IMR-90 (cell line): ENCODE results near the gene ANKRD53. TPM values are rescaled to one million over a fixed set of nuclear protein-coding genes. Genes with fewer than 3 reads are reported as not detected.

ENCODE experiments used
- ATAC-seq: fragments of 200-7000 bp; cut with Tn5 transposase; 2 replicates; pipeline ENCODE4 v1.9.1; 2020; ENCODE audit warnings: low read depth, mild to moderate bottlenecking, moderate library complexity
- BruUV-seq: library from RNA; stranded (reverse); fragments of 400-500 nt; replicated peaks from 2 replicates; lab custom pipeline; 2021; lab: Mats Ljungman, UMichigan
- CTCF ChIA-PET: fragments of 300-600 bp; formaldehyde crosslinking; extraction: SDS; loops from one replicate; lab custom pipeline; 2021; ENCODE audit warnings: antibody characterized with exemption; lab: Yijun Ruan, JAX
- POLR2A ChIA-PET: fragments of 300-600 bp; sonication (Branson Sonifier 250); formaldehyde crosslinking; loops from one replicate; lab custom pipeline; 2022; ENCODE audit warnings: antibody characterized with exemption; ENCODE audit not compliant: unreplicated experiment; lab: Charles Lee
- DNase-seq: peaks from one replicate; pipeline ENCODE4 v3.0.0; 2013
- H2AFZ ChIP-seq: replicated peaks from 2 replicates; pipeline ENCODE3; 2013; ENCODE audit warnings: low read length, mild to moderate bottlenecking; ENCODE audit not compliant: poor library complexity
- H2AK5ac ChIP-seq: 2 replicates; pipeline ENCODE4 v1.6.1; 2013; ENCODE audit warnings: low read depth, low read length, inconsistent platforms
- H2AK9ac ChIP-seq: replicated peaks from 2 replicates; pipeline ENCODE3; 2013; ENCODE audit warnings: mild to moderate bottlenecking, low read depth, low read length, moderate library complexity; ENCODE audit not compliant: poor library complexity
- H2BK120ac ChIP-seq: 2 replicates; pipeline ENCODE4 v1.6.1; 2013; ENCODE audit warnings: low read depth, low read length, inconsistent platforms
- H2BK15ac ChIP-seq: 3 replicates; pipeline ENCODE4 v1.6.1; 2013; ENCODE audit warnings: low read depth, low read length, inconsistent platforms
- H2BK20ac ChIP-seq: 2 replicates; pipeline ENCODE4 v1.6.1; 2013; ENCODE audit warnings: low read depth, mild to moderate bottlenecking, inconsistent platforms, low read length, moderate library complexity
- H2BK5ac ChIP-seq: 2 replicates; pipeline ENCODE4 v1.6.1; 2013; ENCODE audit warnings: mild to moderate bottlenecking, low read depth, low read length, inconsistent platforms; ENCODE audit not compliant: poor library complexity, severe bottlenecking
- H3K14ac ChIP-seq: replicated peaks from 2 replicates; pipeline ENCODE4 v1.6.1; 2013; ENCODE audit warnings: low read depth, low read length, inconsistent platforms
- H3K18ac ChIP-seq: 2 replicates; pipeline ENCODE4 v1.6.1; 2013; ENCODE audit warnings: low read depth, low read length, control low read depth
- H3K23ac ChIP-seq: 2 replicates; pipeline ENCODE4 v1.6.1; 2013; ENCODE audit warnings: low read depth, low read length, inconsistent platforms
- H3K27ac ChIP-seq: 2 replicates; pipeline ENCODE4 v1.5.1; 2013; ENCODE audit warnings: mild to moderate bottlenecking, control low read depth, low read length; ENCODE audit not compliant: insufficient read depth
- H3K27me3 ChIP-seq: 2 replicates; pipeline ENCODE4 v1.6.1; 2013; ENCODE audit warnings: low read length; ENCODE audit not compliant: control insufficient read depth, insufficient read depth
- H3K36me3 ChIP-seq: 2 replicates; pipeline ENCODE4 v1.6.1; 2013; ENCODE audit warnings: low read length, mixed read lengths; ENCODE audit not compliant: control insufficient read depth, insufficient read depth
- H3K4ac ChIP-seq: 2 replicates; pipeline ENCODE4 v1.6.1; 2013; ENCODE audit warnings: low read depth, low read length, inconsistent platforms
- H3K4me1 ChIP-seq: 2 replicates; pipeline ENCODE4 v1.6.1; 2013; ENCODE audit warnings: low read length, mixed read lengths; ENCODE audit not compliant: control insufficient read depth, insufficient read depth
- H3K4me2 ChIP-seq: 2 replicates; pipeline ENCODE4 v1.6.1; 2013; ENCODE audit warnings: low read depth, mild to moderate bottlenecking, control low read depth, low read length, moderate library complexity
- H3K4me3 ChIP-seq: 2 replicates; pipeline ENCODE4 v1.5.1; 2013; ENCODE audit warnings: low read depth, mild to moderate bottlenecking, control low read depth, low read length, moderate library complexity; ENCODE audit not compliant: insufficient read depth
- H3K56ac ChIP-seq: 2 replicates; pipeline ENCODE4 v1.6.1; 2013; ENCODE audit warnings: low read length, inconsistent platforms; ENCODE audit not compliant: insufficient read depth; ENCODE audit errors: extremely low read depth
- H3K79me1 ChIP-seq, 2 experiments: 2 replicates each; pipeline ENCODE4 v1.6.1; 2013; ENCODE audit warnings: low read length in 2 of 2, inconsistent platforms in 1 of 2, low read depth in 1 of 2
- H3K9ac ChIP-seq: 2 replicates; pipeline ENCODE4 v1.6.1; 2013; ENCODE audit warnings: low read depth, low read length, control low read depth
- H3K9me1 ChIP-seq: 2 replicates; pipeline ENCODE4 v1.6.1; 2013; ENCODE audit warnings: low read length, inconsistent platforms; ENCODE audit not compliant: insufficient read depth
- H3K9me3 ChIP-seq: 2 replicates; pipeline ENCODE4 v1.6.1; 2013; ENCODE audit warnings: low read length; ENCODE audit not compliant: control insufficient read depth, insufficient read depth
- H4K20me1 ChIP-seq: 2 replicates; pipeline ENCODE4 v1.6.1; 2013; ENCODE audit warnings: low read length, inconsistent platforms; ENCODE audit not compliant: insufficient read depth
- H4K5ac ChIP-seq: 2 replicates; pipeline ENCODE4 v1.6.1; 2013; ENCODE audit warnings: mild to moderate bottlenecking, low read depth, low read length, control low read depth
- H4K8ac ChIP-seq, 2 experiments: 2 replicates each; pipeline ENCODE4 v1.6.1; 2013; ENCODE audit warnings: low read depth in 2 of 2, low read length in 2 of 2, control low read depth in 1 of 2, inconsistent platforms in 1 of 2
- H4K91ac ChIP-seq: 2 replicates; pipeline ENCODE4 v1.6.1; 2013; ENCODE audit warnings: low read depth, low read length, inconsistent platforms; ENCODE audit not compliant: insufficient read depth
- BHLHE40 ChIP-seq: fragments of 150-350 bp; IDR thresholded peaks from 2 replicates; pipeline ENCODE4 v1.6.1; 2016; ENCODE audit warnings: mild to moderate bottlenecking, low read depth, low read length
- CTCF ChIP-seq: conservative IDR thresholded peaks from 2 replicates; pipeline ENCODE4 v1.5.1; 2012; ENCODE audit warnings: mild to moderate bottlenecking, low read depth, low read length, improper control_type of control experiment
- ELK1 ChIP-seq: fragments of 150-350 bp; IDR thresholded peaks from 2 replicates; pipeline ENCODE4 v1.6.1; 2016; ENCODE audit warnings: low read depth, mild to moderate bottlenecking, low read length, moderate library complexity, borderline replicate concordance
- NFE2L2 ChIP-seq: fragments of 150-350 bp; IDR thresholded peaks from 2 replicates; pipeline ENCODE4 v1.6.1; 2016; ENCODE audit warnings: low read depth, mild to moderate bottlenecking, low read length
- RCOR1 ChIP-seq: IDR thresholded peaks from 2 replicates; pipeline ENCODE4 v1.6.1; 2012; ENCODE audit warnings: mild to moderate bottlenecking, low read length, improper control_type of control experiment; ENCODE audit not compliant: insufficient replicate concordance
- RFX5 ChIP-seq: IDR thresholded peaks from 2 replicates; pipeline ENCODE4 v1.8.0; 2012; ENCODE audit warnings: low read depth, mild to moderate bottlenecking, low read length, moderate library complexity
- SMC3 ChIP-seq: fragments of 150-350 bp; IDR thresholded peaks from 2 replicates; pipeline ENCODE4 v1.6.1; 2016; ENCODE audit warnings: low read depth, mild to moderate bottlenecking, antibody characterized with exemption, low read length, moderate library complexity
- WGBS, 2 experiments: methylation state at CpG; one replicate each; pipeline versions ENCODE4 v1.1.5 to v1.1.7; 2013; ENCODE audit warnings: missing lambda C conversion rate in 2 of 2; ENCODE audit not compliant: insufficient read length in 1 of 2; ENCODE audit errors: extremely low coverage in 2 of 2; 5-methylcytosine and 5-hydroxymethylcytosine counted together
- dilution Hi-C: fragments of 300-500 bp; cut with HindIII; formaldehyde crosslinking; loops from one replicate; pipeline ENCODE4 v1.14.3; 2018; ENCODE audit warnings: low sequenced_read_pairs; ENCODE audit not compliant: unreplicated experiment
- in situ Hi-C: fragments of 300-500 bp; cut with MboI; formaldehyde crosslinking; loops from 3 replicates; pipeline ENCODE4 v1.14.3; 2019; ENCODE audit warnings: low sequenced_read_pairs, inconsistent platforms, mixed read lengths
- intact Hi-C: fragments of 100-400 bp; cut with micrococcal nuclease; formaldehyde crosslinking; loops from 2 replicates; pipeline ENCODE4 v1.10.0; 2022
- polyA plus RNA-seq, 3 experiments: library from polyadenylated mRNA; depleted of rRNA; stranded (reverse); fragments of >200 nt; gene quantifications; 2 replicates each; pipeline ENCODE4 v1.2.3, GENCODE V29; 2012; ENCODE audit warnings: low replicate concordance in 1 of 3
- total RNA-seq: library from RNA; depleted of rRNA; stranded (reverse); fragments of >200 nt; gene quantifications from 2 replicates; pipeline ENCODE4 v1.2.3, GENCODE V29; 2012

ANKRD53 gene
- total and polyA plus RNA-seq, 2 of the 4 experiments (the other 2 are of a cell fraction), result 0.54 to 1.0 TPM

- H3K4ac ChIP-seq, result no peak overlapping the region
- no peak overlapping the region for H3K9ac ChIP-seq
- no peak overlapping the region for H2BK120ac ChIP-seq
- no peak overlapping the region for H3K14ac ChIP-seq
- no CpG with 5 or more reads among the region's 10 CpGs for WGBS, 2 experiments
- H4K20me1 ChIP-seq, result no peaks in the 10 kb centered on the region; the same call in none of the 2 replicates
- no peaks in the 10 kb centered on the region for H3K79me1 ChIP-seq
- H2AFZ ChIP-seq, result no peak overlapping the region
- H2BK15ac ChIP-seq, result no peak overlapping the region
- no peak overlapping the region for H3K27ac ChIP-seq
- H3K23ac ChIP-seq, result no peak overlapping the region
- no peaks in the 10 kb centered on the region for H3K4me1 ChIP-seq
- no peak overlapping the region for H2BK5ac ChIP-seq
- H4K91ac ChIP-seq, result no peak overlapping the region
- TF ChIP-seq SMC3 (no peak), BHLHE40 (no peak), RFX5 (no peak), NFE2L2 (no peak), ELK1 (no peak), RCOR1 (no peak), CTCF (no peak)
- no peak overlapping the region for H3K4me3 ChIP-seq
- H3K56ac ChIP-seq, result no peak overlapping the region
- no peak overlapping the region for H4K8ac ChIP-seq
- ATAC-seq, result no peak
- no peak overlapping the region for H3K4me2 ChIP-seq
- H2AK5ac ChIP-seq, result no peak overlapping the region
- in situ Hi-C loops (no loop called here), intact Hi-C loops (no loop called here), dilution Hi-C loops (no loop called here)
- peaks cover 3% of the 10 kb centered on the region; the same call in 1 of the 2 replicates for H3K27me3 ChIP-seq
- H4K5ac ChIP-seq, result no peak overlapping the region
- H2AK9ac ChIP-seq, result no peak overlapping the region
- no peaks in the 10 kb centered on the region for H3K9me1 ChIP-seq
- POLR2A ChIA-PET, result no interaction called here
- no TSS peak for BruUV-seq
- H2BK20ac ChIP-seq, result no peak overlapping the region
- no peak overlapping the region for H3K18ac ChIP-seq
- H3K36me3 ChIP-seq, result no peaks in the 10 kb centered on the region
- DNase-seq, result no peak
- CTCF ChIA-PET, result interaction anchor here (1.3 to 1.5 kb wide), 2 partner anchors 8 to 10 kb away, joined by 4 to 8 read pairs; no protein-coding TSS in a partner anchor
- H3K9me3 ChIP-seq, result no peaks in the 10 kb centered on the region
Observed at GRCh38 chr2:70937866-70938585, 40.4 kb upstream of the ANKRD53 start.
